Endothelial cell of umbilical vein (primary cell): ENCODE measurements around the gene CD93. TPM values are rescaled to one million over a fixed set of nuclear protein-coding genes. Genes with fewer than 3 reads are reported as not detected.

ENCODE experiments used
- BruUV-seq: library from RNA; stranded (reverse); fragments of 400-500 nt; replicated peaks from 2 replicates; lab custom pipeline; 2021; lab: Mats Ljungman, UMichigan
- CTCF ChIA-PET: fragments of 300-600, 350-600 bp; sonication (Branson Sonifier 250); formaldehyde crosslinking; loops from one replicate; lab custom pipeline; 2021; ENCODE audit warnings: antibody characterized with exemption, inconsistent platforms; lab: Charles Lee
- POLR2A ChIA-PET: fragments of 300-600, 350-600 bp; sonication (Branson Sonifier 250); formaldehyde crosslinking; loops from one replicate; lab custom pipeline; 2021; ENCODE audit warnings: antibody characterized with exemption, inconsistent platforms; lab: Charles Lee
- DNase-seq: peaks from one replicate; pipeline ENCODE4 v3.0.0-alpha.2; 2011; ENCODE audit warnings: low read depth, low spot score
- FAIRE-seq: peaks from 2 replicates; lab custom pipeline; 2011; peaks lifted over from hg19 to GRCh38; lab: Jason Lieb, UNC
- H2AFZ ChIP-seq: 2 replicates; pipeline ENCODE4 v1.6.0; 2012; ENCODE audit warnings: low read depth, low read length, control low read depth, inconsistent platforms
- H3K27ac ChIP-seq: 2 replicates; pipeline ENCODE4 v1.5.1; 2011; ENCODE audit warnings: low read depth, mild to moderate bottlenecking, control low read depth, low read length, moderate library complexity; ENCODE audit not compliant: insufficient read depth
- H3K27me3 ChIP-seq, 2 experiments: 2 replicates each; pipeline versions ENCODE4 v1.6.0 to v1.6.1; 2011; ENCODE audit warnings: low read length in 2 of 2, mixed read lengths in 1 of 2; ENCODE audit not compliant: control insufficient read depth in 2 of 2, insufficient read depth in 2 of 2
- H3K36me3 ChIP-seq, 2 experiments: 2 replicates in 1 of 2; 3 replicates in 1 of 2; pipeline ENCODE4 v1.5.1; 2011; ENCODE audit warnings: low read length in 2 of 2, mild to moderate bottlenecking in 1 of 2, moderate library complexity in 1 of 2; ENCODE audit not compliant: control insufficient read depth in 2 of 2, insufficient read depth in 2 of 2; ENCODE audit errors: extremely low read depth in 1 of 2
- H3K4me1 ChIP-seq: 3 replicates; pipeline ENCODE4 v1.5.1; 2011; ENCODE audit warnings: mild to moderate bottlenecking, low read length; ENCODE audit not compliant: control insufficient read depth, insufficient read depth; ENCODE audit errors: extremely low read depth
- H3K4me2 ChIP-seq: 2 replicates; pipeline ENCODE4 v1.6.1; 2011; ENCODE audit warnings: low read length, control low read depth, mixed read lengths; ENCODE audit not compliant: insufficient read depth
- H3K4me3 ChIP-seq, 3 experiments: fragments of 200-600 bp in 1 of 3; sonication (generic), shearing (Covaris generic) in 1 of 3; replicated peaks in 1 of 3; 2 replicates each; pipeline ENCODE4 v1.5.1; 2011 to 2016; ENCODE audit warnings: control low read depth in 3 of 3, low read length in 3 of 3, mild to moderate bottlenecking in 2 of 3, inconsistent platforms in 1 of 3, low read depth in 1 of 3, moderate library complexity in 1 of 3; ENCODE audit not compliant: insufficient read depth in 1 of 3
- H3K79me2 ChIP-seq: 2 replicates; pipeline ENCODE4 v1.6.0; 2012; ENCODE audit warnings: low read length, inconsistent platforms; ENCODE audit not compliant: control insufficient read depth, insufficient read depth
- H3K9ac ChIP-seq: replicated peaks from 2 replicates; pipeline ENCODE3; 2011; ENCODE audit warnings: low read length, control low read depth; ENCODE audit not compliant: insufficient read depth; ENCODE audit errors: extremely low read depth
- H3K9me1 ChIP-seq: replicated peaks from 3 replicates; pipeline ENCODE4 v1.6.0; 2011; ENCODE audit warnings: mild to moderate bottlenecking, low read length; ENCODE audit not compliant: control insufficient read depth, insufficient read depth; ENCODE audit errors: extremely low read depth
- H3K9me3 ChIP-seq: replicated peaks from 2 replicates; pipeline ENCODE4 v1.5.1; 2012; ENCODE audit warnings: low read length, inconsistent platforms; ENCODE audit not compliant: control insufficient read depth, insufficient read depth
- H4K20me1 ChIP-seq: replicated peaks from 2 replicates; pipeline ENCODE3; 2011; ENCODE audit warnings: mild to moderate bottlenecking, low read length; ENCODE audit not compliant: control insufficient read depth, insufficient read depth; ENCODE audit errors: extremely low read depth
- EZH2 ChIP-seq: IDR thresholded peaks from 2 replicates; pipeline ENCODE4 v1.6.1; 2012; ENCODE audit warnings: borderline replicate concordance, low read depth, mild to moderate bottlenecking, moderate library complexity, low read length, inconsistent platforms; ENCODE audit not compliant: severe bottlenecking
- FOS ChIP-seq: IDR thresholded peaks from 2 replicates; pipeline ENCODE4 v1.6.1; 2011; ENCODE audit warnings: mild to moderate bottlenecking, low read length, moderate library complexity, borderline replicate concordance; ENCODE audit not compliant: insufficient read depth
- GATA2 ChIP-seq: IDR thresholded peaks from 2 replicates; pipeline ENCODE4 v1.7.0; 2011; ENCODE audit warnings: low read depth, mild to moderate bottlenecking, moderate library complexity, mixed read lengths, low read length; ENCODE audit not compliant: insufficient read length, insufficient read depth
- JUN ChIP-seq: IDR thresholded peaks from 2 replicates; pipeline ENCODE4 v1.6.1; 2011; ENCODE audit warnings: borderline replicate concordance, low read depth; ENCODE audit not compliant: insufficient read length, insufficient read depth
- MYC ChIP-seq: IDR thresholded peaks from one replicate; pipeline ENCODE4 v1.6.1; 2011; ENCODE audit warnings: mild to moderate bottlenecking, low read depth, low read length
- POLR2A ChIP-seq: IDR thresholded peaks from 2 replicates; pipeline ENCODE4 v1.6.1; 2012; ENCODE audit warnings: low read depth, mild to moderate bottlenecking, control low read depth, low read length
- POLR2AphosphoS5 ChIP-seq: IDR thresholded peaks from 2 replicates; pipeline ENCODE4 v1.6.1; 2012; ENCODE audit warnings: low read depth, mild to moderate bottlenecking, control low read depth, low read length, moderate library complexity; ENCODE audit not compliant: insufficient read depth
- dilution Hi-C: fragments of 300-500 bp; cut with MboI; formaldehyde crosslinking; loops from one replicate; pipeline ENCODE4 v1.15.0; 2019; ENCODE audit warnings: low sequenced_read_pairs; ENCODE audit not compliant: extremely low pct_ligation_motif_present
- intact Hi-C: fragments of 100-400 bp; cut with micrococcal nuclease; formaldehyde crosslinking; loops from one replicate; pipeline ENCODE4 v1.10.0; 2022
- polyA plus RNA-seq, 4 experiments: library from polyadenylated mRNA; depleted of rRNA in 3 of 4; stranded (reverse) in 3 of 4; unstranded in 1 of 4; fragments of >200 nt; gene quantifications; 2 replicates each; pipeline versions ENCODE4 v1.2.1 to v1.2.3, GENCODE V29; 2011 to 2012; ENCODE audit warnings: missing spikeins in 1 of 4
- total RNA-seq: library from RNA; stranded (reverse); gene quantifications from 2 replicates; pipeline ENCODE4 v1.2.3, GENCODE V29; 2021
- TF ChIP-seq, protein P1 (sequence below): IDR thresholded peaks from 2 replicates; pipeline ENCODE4 v1.6.1; 2011; ENCODE audit not compliant: insufficient read depth, insufficient read length
- TF ChIP-seq, protein P2 (sequence below), 2 donors: IDR thresholded peaks; 1 replicate in 1 of 2; 2 replicates in 1 of 2; pipeline ENCODE4 v1.5.1; 2011; ENCODE audit warnings: low read length in 2 of 2, mild to moderate bottlenecking in 2 of 2, moderate library complexity in 2 of 2, control low read depth in 1 of 2, inconsistent platforms in 1 of 2, low read depth in 1 of 2; ENCODE audit not compliant: insufficient read depth in 1 of 2; ENCODE audit errors: extremely low read depth in 1 of 2

Gene CD93
- total and polyA plus RNA-seq, 2 donors (not counting 3 experiments of a cell fraction or from before 2014, with no cell fraction given) = 180 to 413 TPM

DNA sequence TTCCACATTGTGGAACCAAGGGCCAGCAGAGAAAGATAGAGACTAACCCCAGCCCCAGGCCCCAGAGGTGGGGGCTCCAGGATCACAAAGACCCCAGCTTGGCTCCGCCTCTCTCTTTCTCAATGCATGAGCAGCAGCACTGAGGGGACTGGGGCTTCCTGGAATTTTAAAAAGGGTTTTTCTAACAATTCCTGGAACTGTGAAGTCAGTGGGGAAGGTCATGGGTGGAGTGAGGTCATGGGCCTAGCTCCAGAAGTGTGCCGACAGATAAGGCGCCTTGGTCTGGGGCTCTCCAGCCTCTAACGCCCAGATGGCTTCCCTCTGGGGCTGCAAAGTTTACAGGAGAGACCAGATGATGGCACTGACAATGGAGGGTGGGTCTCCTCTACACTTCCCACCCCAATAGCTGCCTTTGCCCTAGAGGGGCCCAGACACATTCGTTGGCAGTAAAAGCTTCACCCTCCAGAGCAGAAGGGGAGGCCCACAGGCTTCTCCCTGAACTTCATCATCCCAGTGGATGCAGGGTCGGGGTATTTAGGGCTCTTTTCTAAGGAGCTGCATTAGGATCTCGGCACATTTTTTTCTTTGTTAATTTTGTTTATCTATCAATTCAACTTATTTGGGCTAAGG lies 46.9 kb upstream of the CD93 start:
- peak overlapping the region; percentile 14 for H3K9ac ChIP-seq
- H3K9me1 ChIP-seq = no peaks in the 10 kb centered on the region
- H3K4me3 ChIP-seq = no peak overlapping the region
- ChIA-PET POLR2A (interaction anchor here (1.4 to 1.6 kb wide), 2 partner anchors 47 to 82 kb away, joined by 3 to 11 read pairs; partner anchors contain the start of gene CD93), CTCF (interaction anchor here (0.7 to 3.3 kb wide), 15 partner anchors 10 to 441 kb away, joined by 3 to 18 read pairs (median 3); partner anchors contain the start of gene CD93)
- no TSS peak for BruUV-seq
- dilution Hi-C loops = no loop called here
- H3K36me3 ChIP-seq = no peaks in the 10 kb centered on the region
- TF ChIP-seq FOS (no peak), POLR2A (no peak), MYC (no peak), POLR2AphosphoS5 (peak; percentile 51), GATA2 (peak; percentile 76), EZH2 (no peak), JUN (peak; percentile 59)
- TF ChIP-seq, protein P1, sequence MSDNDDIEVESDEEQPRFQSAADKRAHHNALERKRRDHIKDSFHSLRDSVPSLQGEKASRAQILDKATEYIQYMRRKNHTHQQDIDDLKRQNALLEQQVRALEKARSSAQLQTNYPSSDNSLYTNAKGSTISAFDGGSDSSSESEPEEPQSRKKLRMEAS = no peak
- TF ChIP-seq, protein P2, sequence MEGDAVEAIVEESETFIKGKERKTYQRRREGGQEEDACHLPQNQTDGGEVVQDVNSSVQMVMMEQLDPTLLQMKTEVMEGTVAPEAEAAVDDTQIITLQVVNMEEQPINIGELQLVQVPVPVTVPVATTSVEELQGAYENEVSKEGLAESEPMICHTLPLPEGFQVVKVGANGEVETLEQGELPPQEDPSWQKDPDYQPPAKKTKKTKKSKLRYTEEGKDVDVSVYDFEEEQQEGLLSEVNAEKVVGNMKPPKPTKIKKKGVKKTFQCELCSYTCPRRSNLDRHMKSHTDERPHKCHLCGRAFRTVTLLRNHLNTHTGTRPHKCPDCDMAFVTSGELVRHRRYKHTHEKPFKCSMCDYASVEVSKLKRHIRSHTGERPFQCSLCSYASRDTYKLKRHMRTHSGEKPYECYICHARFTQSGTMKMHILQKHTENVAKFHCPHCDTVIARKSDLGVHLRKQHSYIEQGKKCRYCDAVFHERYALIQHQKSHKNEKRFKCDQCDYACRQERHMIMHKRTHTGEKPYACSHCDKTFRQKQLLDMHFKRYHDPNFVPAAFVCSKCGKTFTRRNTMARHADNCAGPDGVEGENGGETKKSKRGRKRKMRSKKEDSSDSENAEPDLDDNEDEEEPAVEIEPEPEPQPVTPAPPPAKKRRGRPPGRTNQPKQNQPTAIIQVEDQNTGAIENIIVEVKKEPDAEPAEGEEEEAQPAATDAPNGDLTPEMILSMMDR (IDR thresholded peaks at IDR 0.05; ENCODE audit: extremely low read depth in 1 of 2, insufficient read depth in 1 of 2, low read depth in 1 of 2, low read length in 2 of 2) = no peak
- H3K79me2 ChIP-seq = no peaks in the 10 kb centered on the region
- H3K4me1 ChIP-seq = peaks cover 28% of the 10 kb centered on the region
- no peaks in the 10 kb centered on the region for H4K20me1 ChIP-seq
- H3K27ac ChIP-seq = peak overlapping the region; percentile 68
- H3K27me3 ChIP-seq = no peaks in the 10 kb centered on the region
- H3K9me3 ChIP-seq = no peaks in the 10 kb centered on the region
- FAIRE-seq (peak; percentile 96), DNase-seq (peak; percentile 87)
- H3K4me2 ChIP-seq = no peak overlapping the region
- H2AFZ ChIP-seq = peak overlapping the region; percentile 29
- intact Hi-C loops = loop anchor here (1.0 kb wide), 1 partner anchor 30 kb away; no protein-coding TSS in a partner anchor
